Placental epithelial cell (primary cell): ENCODE data around the gene BTC. TPM values are rescaled to one million over a fixed set of nuclear protein-coding genes. Genes with fewer than 3 reads are reported as not detected.

Experiments
- total RNA-seq: library from RNA; depleted of rRNA; stranded (reverse); fragments of >200 nt; gene quantifications from 2 replicates; pipeline ENCODE4 v1.2.3, GENCODE V29; 2012

BTC gene
- total RNA-seq = not detected in 2 replicates

GRCh38 chr4:74794382-74795010 is at the start of gene BTC:
Gene BTC, minus strand, starts transcription at chr4:74794523. Its CDS starts 198 bp downstream, at chr4:74794325.

Other genes with a start within 250 kb of the BTC start
- under 0.01 TPM in 2 replicates for gene PARM1, start 138.6 kb upstream of the BTC start, total RNA-seq